ENCODE results near the gene NADSYN1.

Gene NADSYN1

DNA sequence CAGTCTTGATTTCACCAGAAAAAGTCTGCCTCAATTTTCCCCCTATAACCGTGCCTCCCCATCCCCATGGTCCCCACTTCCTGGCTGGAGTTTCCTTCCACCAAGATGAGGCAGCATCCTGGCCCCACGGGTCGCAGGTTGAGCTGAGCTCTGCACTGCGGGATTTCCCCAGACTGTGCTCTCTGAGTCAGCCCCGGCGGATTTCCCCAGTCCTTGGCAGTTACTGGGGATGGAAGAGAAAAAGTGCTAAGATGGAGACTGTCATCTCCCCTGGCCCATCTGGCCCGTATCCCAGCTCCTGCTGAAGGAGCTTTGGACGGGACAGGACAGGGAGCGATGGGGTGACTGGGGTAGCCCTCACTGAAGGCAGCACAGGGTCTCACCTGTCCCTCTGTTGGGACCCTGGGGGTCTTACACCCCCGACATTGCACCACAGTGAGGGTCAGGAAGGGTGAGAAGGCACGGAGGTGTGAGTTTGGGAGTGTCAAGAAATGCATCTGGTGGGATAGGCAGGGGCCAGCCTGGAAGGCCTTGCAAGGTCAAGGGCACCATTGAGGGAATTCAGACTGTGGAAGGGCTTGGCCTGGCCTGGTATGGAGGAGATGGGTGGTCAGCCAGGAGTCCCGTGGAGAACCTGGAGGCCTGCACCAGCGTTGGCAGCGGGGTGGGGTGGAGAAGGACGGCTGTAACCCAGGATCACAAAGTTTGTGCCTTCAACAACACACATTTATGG, 36.5 kb downstream of the NADSYN1 start:
- H3K4me3 ChIP-seq (ENCODE audit: low read depth, low read length), result no peak overlapping the region
- DNase-seq (ENCODE audit: low read depth), result peak; percentile 80
- TF ChIP-seq, protein P1, sequence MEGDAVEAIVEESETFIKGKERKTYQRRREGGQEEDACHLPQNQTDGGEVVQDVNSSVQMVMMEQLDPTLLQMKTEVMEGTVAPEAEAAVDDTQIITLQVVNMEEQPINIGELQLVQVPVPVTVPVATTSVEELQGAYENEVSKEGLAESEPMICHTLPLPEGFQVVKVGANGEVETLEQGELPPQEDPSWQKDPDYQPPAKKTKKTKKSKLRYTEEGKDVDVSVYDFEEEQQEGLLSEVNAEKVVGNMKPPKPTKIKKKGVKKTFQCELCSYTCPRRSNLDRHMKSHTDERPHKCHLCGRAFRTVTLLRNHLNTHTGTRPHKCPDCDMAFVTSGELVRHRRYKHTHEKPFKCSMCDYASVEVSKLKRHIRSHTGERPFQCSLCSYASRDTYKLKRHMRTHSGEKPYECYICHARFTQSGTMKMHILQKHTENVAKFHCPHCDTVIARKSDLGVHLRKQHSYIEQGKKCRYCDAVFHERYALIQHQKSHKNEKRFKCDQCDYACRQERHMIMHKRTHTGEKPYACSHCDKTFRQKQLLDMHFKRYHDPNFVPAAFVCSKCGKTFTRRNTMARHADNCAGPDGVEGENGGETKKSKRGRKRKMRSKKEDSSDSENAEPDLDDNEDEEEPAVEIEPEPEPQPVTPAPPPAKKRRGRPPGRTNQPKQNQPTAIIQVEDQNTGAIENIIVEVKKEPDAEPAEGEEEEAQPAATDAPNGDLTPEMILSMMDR (conservative IDR thresholded peaks at IDR 0.05; ENCODE audit: low read depth, low read length), result no peak

DNA sequence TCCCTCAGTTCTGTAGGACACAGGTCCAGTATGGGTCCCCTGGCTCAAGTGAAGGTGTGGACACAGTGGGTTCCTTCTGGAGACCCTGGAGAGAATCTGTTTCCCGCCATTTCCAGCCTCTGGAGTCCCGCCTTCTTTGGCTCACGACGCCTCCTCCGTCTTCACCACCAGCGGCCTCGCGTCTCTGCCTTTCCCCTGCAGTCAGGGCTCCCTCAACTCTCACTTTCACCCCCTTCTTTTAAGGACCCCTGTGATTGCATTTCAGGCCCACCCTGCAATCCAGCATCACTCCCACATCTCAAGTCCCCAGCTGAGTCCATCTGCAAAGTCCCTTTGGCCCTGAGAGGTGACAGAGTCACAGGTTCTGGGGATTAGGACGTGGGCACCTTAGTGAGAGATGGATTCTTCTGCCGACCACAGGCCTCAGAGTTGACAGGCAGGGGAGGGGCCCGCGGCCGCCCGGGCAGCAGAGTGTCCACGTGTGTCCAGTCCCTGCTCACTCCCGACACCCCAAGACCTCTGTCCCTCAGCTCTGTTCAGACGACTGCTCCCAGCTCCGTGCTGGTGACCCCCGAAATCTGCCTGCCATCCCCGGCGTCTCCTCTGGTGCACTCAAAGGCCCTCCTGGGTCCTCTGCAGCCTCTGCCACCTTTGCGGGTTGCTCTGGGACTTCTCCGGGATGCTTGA, 37.2 kb downstream of the NADSYN1 start:
- TF ChIP-seq, protein P1 (conservative IDR thresholded peaks at IDR 0.05; ENCODE audit: low read depth, low read length), result no peak
- H3K4me3 ChIP-seq (ENCODE audit: low read depth, low read length), result no peak overlapping the region
- DNase-seq (ENCODE audit: low read depth), result no peak

DNA sequence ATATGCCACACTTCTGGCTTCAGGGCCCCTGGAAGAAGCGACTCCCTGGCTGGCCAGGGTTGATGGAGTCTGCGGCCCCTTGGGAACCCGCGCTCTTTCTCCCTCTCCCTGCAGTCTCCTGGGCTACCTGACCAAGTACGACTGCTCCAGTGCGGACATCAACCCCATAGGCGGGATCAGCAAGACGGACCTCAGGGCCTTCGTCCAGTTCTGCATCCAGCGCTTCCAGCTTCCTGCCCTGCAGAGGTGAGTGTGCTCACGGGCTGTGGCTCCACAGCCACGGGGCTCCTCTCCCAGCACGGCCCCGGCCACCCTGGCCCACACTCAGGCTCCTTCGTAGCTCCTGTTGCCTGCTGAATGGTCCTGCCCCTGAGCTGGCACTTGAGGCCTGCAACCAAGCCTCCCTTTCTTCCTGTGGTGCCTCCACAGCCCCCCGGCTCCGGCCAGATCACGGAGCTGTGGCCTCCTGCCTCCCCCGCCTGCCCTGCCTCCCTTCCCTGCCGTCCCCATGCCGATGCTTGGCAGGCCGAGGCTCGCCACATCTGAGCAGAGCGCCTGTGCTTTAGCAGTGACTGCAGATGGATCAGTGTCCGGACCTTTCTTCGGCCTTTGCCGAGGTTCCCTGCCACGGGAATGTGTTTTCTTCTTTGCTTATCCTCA, 37.9 kb downstream of the NADSYN1 start:
- TF ChIP-seq, protein P1 (conservative IDR thresholded peaks at IDR 0.05; ENCODE audit: low read depth, low read length), result no peak
- no peak overlapping the region for H3K4me3 ChIP-seq (ENCODE audit: low read depth, low read length)
- DNase-seq (ENCODE audit: low read depth), result no peak

DNA sequence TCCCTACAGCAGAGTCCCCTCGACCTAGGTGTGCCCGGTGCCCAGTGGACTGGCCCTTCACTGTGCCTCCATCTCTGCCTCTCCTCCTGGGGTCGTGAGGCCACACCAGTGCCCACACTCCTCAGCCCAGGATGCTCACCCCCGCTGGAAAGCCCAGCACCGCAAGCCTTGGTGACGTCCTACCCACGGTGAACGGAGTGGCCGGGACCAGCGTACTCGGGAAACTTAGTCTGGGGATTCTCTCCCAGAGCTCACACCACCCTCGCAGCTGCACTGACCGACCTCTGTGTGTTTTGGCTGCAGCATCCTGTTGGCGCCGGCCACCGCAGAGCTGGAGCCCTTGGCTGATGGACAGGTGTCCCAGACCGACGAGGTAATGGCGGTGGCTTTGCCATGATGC, 38.5 kb downstream of the NADSYN1 start:
- no peak for DNase-seq (ENCODE audit: low read depth)
- TF ChIP-seq, protein P1 (conservative IDR thresholded peaks at IDR 0.05; ENCODE audit: low read depth, low read length), result no peak
- H3K4me3 ChIP-seq (ENCODE audit: low read depth, low read length), result no peak overlapping the region

DNA sequence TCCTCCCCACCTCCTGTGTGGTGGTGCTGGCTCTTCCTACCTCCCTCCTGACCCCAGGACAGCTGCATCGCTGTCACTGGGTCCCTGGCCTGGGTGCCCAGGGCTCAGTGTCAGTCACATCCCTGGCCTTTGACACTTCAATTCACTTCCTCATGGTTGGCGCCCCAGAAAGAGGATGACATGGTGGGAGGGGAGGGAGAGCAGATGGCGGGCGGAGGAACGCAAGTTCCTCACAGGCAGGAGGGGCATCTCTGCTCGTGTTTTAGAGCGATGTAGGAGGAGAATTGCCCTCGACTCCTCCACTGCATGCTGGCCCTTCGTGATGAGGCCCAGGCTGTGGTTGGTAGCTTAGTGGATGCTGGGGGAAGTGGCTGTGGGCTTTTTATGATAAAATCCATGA, 38.9 kb downstream of the NADSYN1 start:
- TF ChIP-seq, protein P1 (conservative IDR thresholded peaks at IDR 0.05; ENCODE audit: low read depth, low read length), result no peak
- H3K4me3 ChIP-seq (ENCODE audit: low read depth, low read length), result no peak overlapping the region
- no peak for DNase-seq (ENCODE audit: low read depth)

DNA sequence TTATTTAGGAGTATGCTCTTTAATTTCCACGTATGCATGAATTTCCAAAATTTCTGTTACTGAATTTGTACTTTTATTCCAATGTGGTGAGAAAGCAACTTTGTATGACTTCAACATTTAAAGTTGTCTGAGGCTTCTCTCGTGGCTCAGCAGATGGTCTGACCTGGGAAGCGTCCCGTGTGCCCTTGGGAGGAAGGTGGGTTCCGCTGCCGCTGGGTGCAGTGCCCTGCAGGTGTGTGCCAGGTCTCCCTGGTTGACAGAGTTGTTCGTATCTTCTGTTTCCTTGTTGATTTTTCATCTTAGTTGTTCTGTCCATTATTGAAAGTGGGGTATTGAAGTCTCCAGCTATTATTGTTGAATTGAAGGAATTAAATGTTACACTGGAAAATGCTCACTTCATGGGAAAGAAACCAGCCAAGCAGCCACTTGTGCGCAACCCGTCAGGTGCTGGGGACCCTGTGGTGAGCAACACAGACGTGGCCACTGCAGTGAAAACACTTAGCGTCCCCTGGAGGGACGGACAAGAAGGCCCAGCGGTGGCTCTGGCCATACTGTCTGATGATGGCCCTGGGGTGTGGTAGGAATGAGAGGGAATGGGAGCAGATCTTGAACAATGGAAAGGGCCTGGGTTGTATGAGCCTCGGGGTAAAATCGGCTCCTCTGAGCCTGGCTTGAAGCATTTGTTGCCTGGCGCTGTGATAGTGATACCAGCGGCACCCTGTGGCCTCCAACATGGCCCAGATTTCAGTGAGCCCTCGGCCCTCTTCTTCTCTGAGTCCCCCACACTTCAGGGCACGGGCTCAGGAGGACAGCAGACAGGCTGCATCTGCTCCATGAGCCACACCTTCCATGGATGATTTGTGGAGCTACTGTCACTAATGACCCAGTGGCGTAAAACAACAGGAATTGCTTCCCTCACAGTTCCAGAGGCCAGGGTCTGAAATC, 42.6 kb downstream of the NADSYN1 start:
- TF ChIP-seq, protein P1 (conservative IDR thresholded peaks at IDR 0.05; ENCODE audit: low read depth, low read length), result no peak
- no peak for DNase-seq (ENCODE audit: low read depth)
- H3K4me3 ChIP-seq (ENCODE audit: low read depth, low read length), result no peak overlapping the region

Measured in choroid plexus epithelial cell (primary cell).